Measurements from ENCODE around the gene GAREM2.
A peak's percentile ranks its signal among the peaks of the same experiment; 100 is the strongest.
"Not testable (repeated sequence)": the region's sequence is repeated elsewhere in the genome, so short reads cannot be mapped to it uniquely, and the experiment has no call there.

Gene GAREM2

GRCh38 chr2:26172871-26173775, at the start of gene GAREM2:
GAREM2 (plus strand) TSS chr2:26173088; CDS start chr2:26173221, 133 bp downstream.
- no peak for DNase-seq

GRCh38 chr2:26123426-26123825, 49.5 kb upstream of the GAREM2 start:
- DNase-seq, result no peak

- no peak for DNase-seq
Observed at GRCh38 chr2:26126074-26126473, 46.8 kb upstream of the GAREM2 start.

GRCh38 chr2:26128176-26128575, 44.7 kb upstream of the GAREM2 start:
- no peak for DNase-seq

- no peak for DNase-seq
Observed at GRCh38 chr2:26130763-26131162, 42.1 kb upstream of the GAREM2 start.

- DNase-seq, result no peak
Observed at GRCh38 chr2:26136451-26136850, 36.4 kb upstream of the GAREM2 start.

GRCh38 chr2:26139269-26140183, 33.4 kb upstream of the GAREM2 start:
- DNase-seq, result peak; percentile 55

- DNase-seq, result no peak
Observed at GRCh38 chr2:26141145-26141769, 31.6 kb upstream of the GAREM2 start.

GRCh38 chr2:26144031-26144430, 28.9 kb upstream of the GAREM2 start:
- DNase-seq, result peak; percentile 21

GRCh38 chr2:26144953-26145680, 27.8 kb upstream of the GAREM2 start:
- DNase-seq, result peak; percentile 72

GRCh38 chr2:26148501-26148900, 24.4 kb upstream of the GAREM2 start:
- DNase-seq, result no peak

- no peak for DNase-seq
Observed at GRCh38 chr2:26150243-26150642, 22.6 kb upstream of the GAREM2 start.

- DNase-seq, result no peak
Observed at GRCh38 chr2:26157580-26157979, 15.3 kb upstream of the GAREM2 start.

GRCh38 chr2:26161926-26162325, 11.0 kb upstream of the GAREM2 start:
- DNase-seq, result no peak

GRCh38 chr2:26162963-26163362, 9.9 kb upstream of the GAREM2 start:
- no peak for DNase-seq

GRCh38 chr2:26164231-26164630, 8.7 kb upstream of the GAREM2 start:
- no peak for DNase-seq

GRCh38 chr2:26164641-26165211, 8.2 kb upstream of the GAREM2 start:
- DNase-seq, result no peak

- DNase-seq, result no peak
Observed at GRCh38 chr2:26165403-26165802, 7.5 kb upstream of the GAREM2 start.

- DNase-seq, result not testable (repeated sequence)
Observed at GRCh38 chr2:26166541-26166940, 6.3 kb upstream of the GAREM2 start.

GRCh38 chr2:26168785-26169184, 4.1 kb upstream of the GAREM2 start:
- no peak for DNase-seq

GRCh38 chr2:26169226-26169625, 3.7 kb upstream of the GAREM2 start:
- no peak for DNase-seq
